ENCODE results near the gene COLEC11. TPM values are rescaled to one million over a fixed set of nuclear protein-coding genes. Genes with fewer than 3 reads are reported as not detected.

The COLEC11 gene
- total RNA-seq, 2 experiments from 2014 or later, result 1.7 TPM; not detected in 1

DNA sequence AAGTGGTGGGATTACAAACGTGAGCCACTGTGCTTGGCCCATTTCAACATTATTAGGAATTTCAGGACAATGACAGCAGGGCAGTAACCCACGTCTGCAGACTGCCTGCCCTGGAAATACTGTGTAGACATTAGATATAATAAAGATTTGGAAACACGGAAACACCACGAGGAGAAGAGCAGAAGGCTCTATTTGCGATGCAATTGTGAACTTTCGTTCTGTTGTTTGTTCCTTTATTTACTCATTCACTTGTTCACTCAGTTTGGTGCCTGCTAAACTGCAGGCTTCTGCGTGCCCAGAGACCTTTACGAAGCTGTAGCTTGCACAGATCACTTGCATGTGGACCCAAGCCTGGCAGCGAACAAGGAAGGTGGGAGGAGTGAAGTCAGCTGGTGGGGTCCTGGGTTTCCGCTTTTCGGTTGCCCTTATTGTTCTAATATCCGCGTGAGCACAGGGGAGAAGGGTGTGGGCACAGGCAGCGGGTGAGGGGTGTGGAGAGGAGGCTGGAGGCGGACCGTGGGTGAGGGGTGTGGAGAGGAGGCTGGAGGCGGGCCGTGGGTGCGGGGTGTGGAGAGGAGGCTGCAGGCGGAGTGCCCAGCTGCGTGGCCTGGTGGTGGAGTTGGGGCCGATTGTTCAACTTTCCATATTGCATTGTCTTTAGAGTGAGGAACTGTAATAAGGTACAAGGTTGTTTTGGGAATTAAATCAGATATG is 3.4 kb downstream of the COLEC11 start:
- DNase-seq (ENCODE audit: low spot score), result no peak
- no peak overlapping the region for H2AFZ ChIP-seq (ENCODE audit: low read length)
- no peaks in the 10 kb centered on the region for H3K9me3 ChIP-seq (ENCODE audit: low read length)
- no peaks in the 10 kb centered on the region for H3K79me2 ChIP-seq (ENCODE audit: insufficient read depth, low read depth, low read length)
- CTCF ChIA-PET (ENCODE audit: unreplicated experiment), result no interaction called here
- no peak overlapping the region for H3K4me2 ChIP-seq (ENCODE audit: low read length)
- intact Hi-C loops (cut with micrococcal nuclease; ENCODE audit: unreplicated experiment), result no loop called here
- no peak overlapping the region for H3K4me3 ChIP-seq (ENCODE audit: low read depth, low read length, poor library complexity, severe bottlenecking)
- H3K4me1 ChIP-seq (ENCODE audit: insufficient read depth, low read length, poor library complexity, severe bottlenecking), result no peaks in the 10 kb centered on the region
- no peaks in the 10 kb centered on the region for H3K36me3 ChIP-seq (ENCODE audit: insufficient read depth, low read length)
- POLR2A ChIA-PET, result no interaction called here
- no peaks in the 10 kb centered on the region for H3K9me2 ChIP-seq (ENCODE audit: insufficient read depth, low read length)
- no TSS peak for BruUV-seq (replicated peaks)
- TF ChIP-seq EZH2phosphoT487 (IDR thresholded peaks at IDR 0.05; ENCODE audit: borderline replicate concordance, low read depth, low read length), result no peak
- TF ChIP-seq, protein P1, sequence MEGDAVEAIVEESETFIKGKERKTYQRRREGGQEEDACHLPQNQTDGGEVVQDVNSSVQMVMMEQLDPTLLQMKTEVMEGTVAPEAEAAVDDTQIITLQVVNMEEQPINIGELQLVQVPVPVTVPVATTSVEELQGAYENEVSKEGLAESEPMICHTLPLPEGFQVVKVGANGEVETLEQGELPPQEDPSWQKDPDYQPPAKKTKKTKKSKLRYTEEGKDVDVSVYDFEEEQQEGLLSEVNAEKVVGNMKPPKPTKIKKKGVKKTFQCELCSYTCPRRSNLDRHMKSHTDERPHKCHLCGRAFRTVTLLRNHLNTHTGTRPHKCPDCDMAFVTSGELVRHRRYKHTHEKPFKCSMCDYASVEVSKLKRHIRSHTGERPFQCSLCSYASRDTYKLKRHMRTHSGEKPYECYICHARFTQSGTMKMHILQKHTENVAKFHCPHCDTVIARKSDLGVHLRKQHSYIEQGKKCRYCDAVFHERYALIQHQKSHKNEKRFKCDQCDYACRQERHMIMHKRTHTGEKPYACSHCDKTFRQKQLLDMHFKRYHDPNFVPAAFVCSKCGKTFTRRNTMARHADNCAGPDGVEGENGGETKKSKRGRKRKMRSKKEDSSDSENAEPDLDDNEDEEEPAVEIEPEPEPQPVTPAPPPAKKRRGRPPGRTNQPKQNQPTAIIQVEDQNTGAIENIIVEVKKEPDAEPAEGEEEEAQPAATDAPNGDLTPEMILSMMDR (conservative IDR thresholded peaks at IDR 0.05; ENCODE audit: low read length), result no peak
- H4K20me1 ChIP-seq (ENCODE audit: insufficient read depth, low read length), result no peaks in the 10 kb centered on the region
- H3K27ac ChIP-seq (ENCODE audit: low read depth, low read length, poor library complexity, severe bottlenecking), result no peak overlapping the region

DNA sequence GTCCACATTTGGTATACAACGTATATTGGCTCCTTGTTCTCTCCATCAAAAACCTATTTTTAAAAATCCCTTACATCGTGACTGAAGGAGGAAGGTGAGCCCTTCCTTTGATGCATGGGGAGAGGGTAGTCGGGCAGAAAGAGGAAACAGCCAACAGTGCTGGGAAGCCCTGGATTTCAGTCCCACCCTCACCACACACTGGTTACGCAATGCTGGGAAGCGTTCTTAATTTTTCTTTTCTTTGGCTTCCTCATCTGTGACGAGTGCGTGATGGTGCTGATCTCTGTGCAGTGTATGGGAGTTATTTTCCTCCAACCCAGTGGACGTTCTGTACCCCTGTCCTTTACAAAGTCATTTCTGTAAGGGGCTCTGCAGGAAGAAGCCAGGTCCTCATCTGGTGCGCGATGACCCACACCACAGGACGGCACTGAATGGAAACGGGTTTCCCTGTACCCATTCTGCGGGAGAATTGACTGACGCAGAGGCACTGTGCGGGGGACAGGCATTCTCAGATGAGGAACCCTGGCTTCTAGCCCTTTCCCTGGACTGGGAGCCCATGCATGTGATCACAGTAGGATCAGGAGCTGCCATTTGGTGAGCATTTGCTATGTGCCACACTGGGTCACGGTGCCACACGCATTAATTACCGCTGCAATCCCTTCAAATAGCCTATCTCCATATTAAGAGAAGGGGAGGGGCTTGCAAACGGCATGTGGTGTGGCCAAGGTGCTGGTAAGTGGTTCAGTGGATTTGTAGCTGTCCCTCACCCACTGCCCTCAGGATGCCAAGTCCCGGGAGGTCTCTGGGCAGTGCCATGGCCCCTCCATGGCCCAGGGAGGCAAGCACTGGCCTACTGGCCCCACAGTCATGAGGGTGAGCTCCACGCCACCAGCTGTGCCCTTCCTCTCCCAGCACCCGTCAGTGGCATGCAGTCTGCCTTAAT is 4.3 kb downstream of the COLEC11 start:
- intact Hi-C loops (cut with micrococcal nuclease; ENCODE audit: unreplicated experiment), result no loop called here
- TF ChIP-seq EZH2phosphoT487 (IDR thresholded peaks at IDR 0.05; ENCODE audit: borderline replicate concordance, low read depth, low read length), result no peak
- Histone ChIP-seq H3K4me2 (ENCODE audit: low read length) (no peak overlapping the region), H4K20me1 (ENCODE audit: insufficient read depth, low read length) (no peaks in the 10 kb centered on the region), H3K27ac (ENCODE audit: low read depth, low read length, poor library complexity, severe bottlenecking) (no peak overlapping the region), H3K36me3 (ENCODE audit: insufficient read depth, low read length) (no peaks in the 10 kb centered on the region), H3K4me3 (ENCODE audit: low read depth, low read length, poor library complexity, severe bottlenecking) (no peak overlapping the region), H3K79me2 (ENCODE audit: insufficient read depth, low read depth, low read length) (no peaks in the 10 kb centered on the region), H3K9me3 (ENCODE audit: low read length) (no peaks in the 10 kb centered on the region), H3K4me1 (ENCODE audit: insufficient read depth, low read length, poor library complexity, severe bottlenecking) (no peaks in the 10 kb centered on the region), H2AFZ (ENCODE audit: low read length) (no peak overlapping the region), H3K9me2 (ENCODE audit: insufficient read depth, low read length) (no peaks in the 10 kb centered on the region)
- no peak for DNase-seq (ENCODE audit: low spot score)
- ChIA-PET POLR2A (interaction anchor here (0.5 to 1.1 kb wide), 2 partner anchors 53 to 80 kb away, joined by 5 to 6 read pairs; partner anchors contain the start of gene ADI1), CTCF (ENCODE audit: unreplicated experiment) (interaction anchor here (1.1 kb wide), 1 partner anchor 11 kb away, joined by 3 read pairs; no protein-coding TSS in a partner anchor)
- no TSS peak for BruUV-seq (replicated peaks)

DNA sequence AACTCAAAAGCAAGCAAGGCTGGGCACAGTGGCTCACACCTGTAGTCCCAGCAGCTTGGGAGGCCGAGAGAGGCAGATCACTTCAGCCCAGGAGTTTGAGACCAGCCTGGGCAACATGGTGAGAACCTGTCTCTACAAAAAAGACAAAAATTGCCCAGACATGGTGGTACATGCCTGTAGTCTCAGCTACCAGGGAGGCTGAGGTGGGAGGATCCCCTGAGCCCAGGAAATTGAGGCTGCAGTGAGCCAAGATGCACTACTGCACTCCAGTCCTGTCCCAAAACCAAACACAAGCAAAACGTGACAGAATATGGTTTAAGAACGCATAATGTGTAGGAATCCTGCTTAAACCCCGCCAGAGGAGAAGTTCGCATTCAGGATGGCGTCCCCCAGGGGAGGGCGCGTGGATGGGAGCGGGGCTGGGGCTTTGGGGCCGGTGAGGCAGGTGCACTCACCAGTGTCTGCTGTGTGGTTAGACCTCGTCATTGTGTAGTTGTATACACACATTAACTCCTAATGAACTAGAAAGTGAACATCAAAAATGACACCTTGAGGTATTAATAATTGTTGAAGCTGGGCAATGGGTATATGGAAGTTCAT is 5.4 kb downstream of the COLEC11 start:
- H3K9me2 ChIP-seq (ENCODE audit: insufficient read depth, low read length), result no peaks in the 10 kb centered on the region
- H3K9me3 ChIP-seq (ENCODE audit: low read length), result no peaks in the 10 kb centered on the region
- TF ChIP-seq, protein P1 (conservative IDR thresholded peaks at IDR 0.05; ENCODE audit: low read length), result no peak
- no peak for TF ChIP-seq EZH2phosphoT487 (IDR thresholded peaks at IDR 0.05; ENCODE audit: borderline replicate concordance, low read depth, low read length)
- BruUV-seq (replicated peaks), result no TSS peak
- ChIA-PET CTCF (ENCODE audit: unreplicated experiment) (interaction anchor here (1.1 kb wide), 1 partner anchor 10 kb away, joined by 3 read pairs; no protein-coding TSS in a partner anchor), POLR2A (interaction anchor here (1.1 to 1.2 kb wide), 2 partner anchors 10 to 52 kb away, joined by 4 to 5 read pairs; no protein-coding TSS in a partner anchor)
- H2AFZ ChIP-seq (ENCODE audit: low read length), result no peak overlapping the region
- H3K4me2 ChIP-seq (ENCODE audit: low read length), result no peak overlapping the region; the same call in 1 of the 2 replicates
- DNase-seq (ENCODE audit: low spot score), result no peak
- no peak overlapping the region for H3K27ac ChIP-seq (ENCODE audit: low read depth, low read length, poor library complexity, severe bottlenecking)
- H3K4me1 ChIP-seq (ENCODE audit: insufficient read depth, low read length, poor library complexity, severe bottlenecking), result peaks cover 6% of the 10 kb centered on the region
- no peaks in the 10 kb centered on the region for H4K20me1 ChIP-seq (ENCODE audit: insufficient read depth, low read length)
- intact Hi-C loops (cut with micrococcal nuclease; ENCODE audit: unreplicated experiment), result no loop called here
- H3K79me2 ChIP-seq (ENCODE audit: insufficient read depth, low read depth, low read length), result no peaks in the 10 kb centered on the region
- no peak overlapping the region for H3K4me3 ChIP-seq (ENCODE audit: low read depth, low read length, poor library complexity, severe bottlenecking)
- no peaks in the 10 kb centered on the region for H3K36me3 ChIP-seq (ENCODE audit: insufficient read depth, low read length)

Measured in OCI-LY7 (cell line).